Activated CD8-positive, alpha-beta memory T cell treated with anti-CD3 and anti-CD28 coated beads, Interleukin-2, amount 50 U/mL, for 48 hours (primary cell): ENCODE data around the gene GXYLT1.
"Not testable (repeated sequence)": the region's sequence is repeated elsewhere in the genome, so short reads cannot be mapped to it uniquely, and the experiment has no call there.

Experiments
- DNase-seq: peaks from one replicate; pipeline ENCODE4 v3.0.0-alpha.2; 2020

GXYLT1 gene

GRCh38 chr12:42091769-42092168 is 52.9 kb downstream of the GXYLT1 start:
- no peak for DNase-seq

GRCh38 chr12:42090899-42091298 is 53.8 kb downstream of the GXYLT1 start:
- no peak for DNase-seq

GRCh38 chr12:42086031-42086430 is 58.6 kb downstream of the GXYLT1 start:
- DNase-seq, result no peak

- no peak for DNase-seq
These were observed 59.1 kb downstream of the GXYLT1 start for GRCh38 chr12:42085594-42085993.

- DNase-seq, result no peak
These were observed 60.2 kb downstream of the GXYLT1 start for GRCh38 chr12:42084522-42084921.

- DNase-seq, result no peak
These were observed 67.7 kb downstream of the GXYLT1 start for GRCh38 chr12:42076976-42077375.

- DNase-seq, result no peak
These were observed 74.6 kb downstream of the GXYLT1 start for GRCh38 chr12:42070036-42070435.

- no peak for DNase-seq
These were observed 85.5 kb downstream of the GXYLT1 start for GRCh38 chr12:42059127-42059526.

- DNase-seq, result no peak
These were observed 88.5 kb downstream of the GXYLT1 start for GRCh38 chr12:42056130-42056529.

GRCh38 chr12:42053456-42053855 is 91.2 kb downstream of the GXYLT1 start:
- DNase-seq, result no peak

- not testable (repeated sequence) for DNase-seq
These were observed 95.7 kb downstream of the GXYLT1 start for GRCh38 chr12:42048980-42049379.

- no peak for DNase-seq
These were observed 105.1 kb downstream of the GXYLT1 start for GRCh38 chr12:42039577-42039976.

GRCh38 chr12:42039176-42039575 is 105.5 kb downstream of the GXYLT1 start:
- DNase-seq, result no peak

- DNase-seq, result no peak
These were observed 112.7 kb downstream of the GXYLT1 start for GRCh38 chr12:42031847-42032564.
